HL-60/S4 treated with phorbol 12-myristate 13-acetate at 8.2 ng/mL for 4 days and 3 days (cell line): ENCODE results near the gene TRMO.

Source experiments
- in situ Hi-C: fragments of 300-500 bp; cut with MboI; formaldehyde crosslinking; loops from 2 replicates; pipeline ENCODE4 v1.15.0; 2022; ENCODE audit warnings: low sequenced_read_pairs

TRMO gene

DNA sequence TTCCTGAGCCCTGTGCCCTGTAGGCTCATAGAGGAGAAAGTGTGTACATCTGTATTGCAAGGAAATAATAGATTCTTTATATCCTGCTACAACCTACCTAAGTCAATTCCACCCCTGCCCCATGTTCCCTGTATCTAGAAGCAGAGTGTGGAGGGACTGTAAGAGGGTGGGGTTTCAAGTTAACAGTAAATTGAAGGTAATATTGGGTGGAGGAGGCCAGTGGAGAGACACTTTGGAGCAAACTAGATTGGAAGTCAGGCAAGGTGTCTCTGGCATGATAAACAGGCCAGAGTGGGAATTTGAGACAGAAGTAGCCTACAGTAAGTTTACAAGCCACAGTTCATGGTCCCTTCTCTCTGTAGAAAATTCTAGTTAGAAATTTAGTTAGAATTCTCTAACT is 17.9 kb upstream of the TRMO start:
- in situ Hi-C loops, result no loop called here

DNA sequence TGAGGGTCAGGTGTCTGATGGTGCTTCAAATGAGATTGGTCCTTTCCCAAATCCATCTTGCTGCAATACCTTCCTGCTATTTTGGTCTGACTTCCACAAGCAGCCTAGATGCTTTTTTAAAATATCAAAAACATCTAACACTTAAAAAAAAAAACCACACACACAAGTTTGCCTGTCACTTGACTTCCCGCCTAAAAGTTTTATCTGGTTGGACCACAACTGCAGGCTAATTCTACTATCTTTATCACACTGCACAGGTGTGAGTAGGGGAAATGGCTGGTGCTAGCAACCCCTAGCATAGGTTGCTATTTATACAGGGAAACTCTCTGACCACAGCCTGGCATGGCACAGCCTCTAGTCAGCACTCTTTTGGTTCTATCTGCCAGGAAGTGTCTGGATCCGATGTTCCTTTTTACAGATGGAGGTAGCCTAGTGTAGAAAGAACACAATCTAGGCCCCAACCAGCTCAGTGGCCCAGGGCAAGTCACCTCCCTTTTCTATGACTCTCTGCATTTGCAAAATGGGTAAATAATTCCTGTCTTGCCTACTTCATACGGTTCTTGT is 15.9 kb upstream of the TRMO start, which contains the start of gene HEMGN:
Gene HEMGN, minus strand, starts transcription at position 92 of the 564 bp plus-strand sequence. Its CDS starts 36 bp downstream, at position 56.
- in situ Hi-C loops, result no loop called here

DNA sequence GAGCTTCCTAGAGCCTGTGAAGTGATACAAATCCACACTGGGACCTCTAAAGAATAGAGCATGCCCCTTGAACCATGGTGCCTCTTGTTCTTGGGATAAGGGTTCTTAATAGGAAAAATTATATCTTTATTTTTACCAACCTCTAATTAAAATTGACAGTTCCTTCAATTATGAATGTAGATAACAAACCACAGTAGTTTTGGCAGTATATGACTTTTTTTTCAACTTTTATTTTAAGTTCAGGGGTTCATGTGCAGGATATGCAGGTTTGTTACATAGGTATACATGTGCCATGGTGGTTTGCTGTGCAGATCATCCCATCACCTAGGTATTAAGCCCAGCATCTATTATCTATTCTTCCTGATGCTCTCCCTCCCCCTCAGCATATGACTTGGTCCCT is 14.7 kb upstream of the TRMO start:
- in situ Hi-C loops, result no loop called here

DNA sequence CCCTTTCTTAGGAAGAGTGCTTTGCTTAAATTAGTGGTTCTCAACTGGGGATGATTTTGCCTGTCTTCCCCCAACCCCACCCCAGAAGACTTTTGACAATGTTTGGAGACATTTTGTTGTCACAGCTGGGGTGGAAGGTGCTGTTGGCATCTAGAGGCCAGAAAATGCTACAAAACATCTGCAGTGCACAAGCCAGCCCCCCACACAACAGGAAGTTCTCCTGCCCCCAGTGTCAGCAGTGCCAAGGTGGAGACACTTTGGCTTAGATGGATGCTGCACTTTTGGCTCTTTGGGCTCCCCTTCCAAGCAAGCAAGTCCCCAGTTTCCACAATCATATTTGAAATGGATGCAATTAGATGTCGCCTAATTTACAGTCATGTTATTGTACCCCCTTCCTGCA is 13.0 kb upstream of the TRMO start:
- in situ Hi-C loops, result no loop called here

DNA sequence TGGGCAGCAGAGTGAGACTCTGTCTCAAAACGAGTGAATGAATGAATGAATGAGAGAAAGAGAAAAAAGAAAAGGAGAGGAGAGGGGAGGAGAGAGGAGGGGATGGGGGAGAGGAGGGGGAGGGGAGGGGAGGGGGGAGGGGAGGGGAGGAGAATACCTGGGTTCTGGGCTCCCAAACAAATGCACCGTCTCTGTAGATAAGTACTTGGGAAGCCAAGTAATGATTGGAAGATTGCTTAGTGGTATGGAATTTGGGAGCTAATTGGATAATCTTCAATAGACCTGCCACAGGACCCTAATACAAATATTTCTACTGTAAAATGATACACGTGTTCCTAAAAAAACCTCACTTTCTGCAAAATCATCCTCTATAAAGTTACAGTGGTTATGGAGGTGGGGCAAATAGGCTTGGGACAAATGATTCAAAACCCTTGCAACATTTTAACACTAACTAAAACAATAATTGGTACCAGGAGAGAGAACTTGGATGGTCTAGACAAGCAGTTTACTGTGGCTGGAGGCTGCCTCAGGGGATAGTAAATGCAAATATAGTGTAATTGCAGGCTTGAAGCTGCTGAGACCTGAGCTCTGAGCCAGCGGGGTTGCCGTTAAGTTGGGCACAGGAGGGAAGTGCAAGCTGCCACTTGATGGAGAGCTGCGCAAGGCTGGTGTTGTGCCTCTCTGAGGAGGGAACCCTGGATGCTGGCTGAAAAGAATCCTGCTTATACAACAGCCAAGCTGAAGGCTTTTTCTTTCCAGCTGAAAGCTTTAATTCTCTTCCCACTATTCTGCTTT is 12.2 kb upstream of the TRMO start:
- in situ Hi-C loops, result no loop called here

DNA sequence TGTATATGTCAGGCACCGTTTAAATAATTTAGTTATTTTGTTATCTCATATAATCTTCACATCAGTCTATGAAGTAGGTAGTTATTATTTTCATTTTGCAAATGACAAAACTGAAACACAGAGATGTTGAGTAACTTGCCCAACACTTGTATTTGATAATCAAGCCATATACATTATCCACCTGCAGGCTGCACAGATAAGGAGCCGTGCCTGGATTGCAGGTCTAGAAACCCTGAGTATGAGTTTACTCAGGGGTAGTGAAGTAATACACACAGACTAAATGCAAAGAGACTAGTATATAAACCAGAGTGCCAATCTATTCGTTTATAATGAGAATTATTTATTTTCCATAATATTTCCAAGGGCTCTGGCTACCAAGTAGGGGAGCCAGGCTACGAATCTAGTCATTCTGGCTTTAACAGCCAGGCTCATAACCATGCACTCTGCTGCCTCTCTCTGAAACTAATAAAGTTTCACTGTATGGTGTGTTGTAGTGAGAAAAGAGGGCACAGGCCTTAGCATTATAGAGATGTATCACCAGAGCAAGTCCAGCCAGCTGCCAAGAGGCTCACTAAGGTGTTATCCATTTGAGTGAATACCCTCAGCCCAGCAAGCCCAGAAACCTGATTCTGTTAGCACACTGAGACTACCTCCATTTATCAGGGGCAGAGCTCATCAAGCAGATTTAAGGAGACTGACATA is 11.1 kb upstream of the TRMO start:
- in situ Hi-C loops, result no loop called here

DNA sequence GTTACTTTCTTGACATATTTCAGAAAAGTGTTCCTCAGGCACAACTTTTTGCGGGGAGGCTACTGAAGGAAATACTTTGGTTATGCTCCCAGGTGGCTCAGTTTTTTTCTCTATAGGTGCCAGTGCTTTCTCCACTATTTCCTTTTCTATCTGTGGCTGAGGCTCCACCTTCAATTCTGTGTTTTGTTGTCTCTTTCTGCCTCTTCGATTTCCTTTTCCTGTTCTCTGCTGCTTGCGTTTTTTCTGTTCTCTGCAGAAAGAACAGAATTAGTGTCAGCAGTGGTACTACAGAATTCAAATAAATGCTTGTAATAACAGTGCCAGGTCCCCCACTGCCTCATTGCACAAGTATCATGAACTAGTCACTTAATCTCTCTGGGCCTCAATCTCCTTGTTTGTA is 8.7 kb upstream of the TRMO start:
- in situ Hi-C loops, result no loop called here

DNA sequence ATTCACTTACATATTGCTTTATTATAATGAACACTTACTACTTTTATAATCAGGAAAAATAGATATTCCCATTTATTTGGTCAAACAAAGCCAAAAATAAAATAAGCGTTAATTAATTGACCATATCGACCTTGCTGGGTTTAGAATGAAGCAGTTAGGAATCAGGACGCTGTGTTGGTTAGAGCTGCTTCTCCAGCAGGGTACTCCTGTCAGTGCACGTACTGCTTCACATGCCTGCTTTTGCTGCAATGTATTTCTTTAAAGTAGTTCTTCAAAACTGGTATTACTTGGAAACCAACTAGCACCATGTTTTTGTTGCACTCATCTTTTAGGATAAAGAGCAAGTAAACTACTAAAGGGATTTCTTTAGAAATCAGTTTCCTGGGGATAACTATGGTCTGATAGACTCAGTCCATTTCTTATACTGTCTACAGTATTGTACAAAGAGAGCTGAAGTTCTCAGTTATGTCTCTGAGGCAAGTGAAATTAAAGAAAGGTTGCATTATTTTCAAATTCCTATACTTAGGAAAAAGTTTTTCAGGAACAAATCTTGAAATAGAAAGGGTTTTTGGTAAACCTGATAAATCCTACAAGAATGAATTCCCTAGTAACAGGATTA is 6.8 kb upstream of the TRMO start:
- in situ Hi-C loops, result no loop called here

DNA sequence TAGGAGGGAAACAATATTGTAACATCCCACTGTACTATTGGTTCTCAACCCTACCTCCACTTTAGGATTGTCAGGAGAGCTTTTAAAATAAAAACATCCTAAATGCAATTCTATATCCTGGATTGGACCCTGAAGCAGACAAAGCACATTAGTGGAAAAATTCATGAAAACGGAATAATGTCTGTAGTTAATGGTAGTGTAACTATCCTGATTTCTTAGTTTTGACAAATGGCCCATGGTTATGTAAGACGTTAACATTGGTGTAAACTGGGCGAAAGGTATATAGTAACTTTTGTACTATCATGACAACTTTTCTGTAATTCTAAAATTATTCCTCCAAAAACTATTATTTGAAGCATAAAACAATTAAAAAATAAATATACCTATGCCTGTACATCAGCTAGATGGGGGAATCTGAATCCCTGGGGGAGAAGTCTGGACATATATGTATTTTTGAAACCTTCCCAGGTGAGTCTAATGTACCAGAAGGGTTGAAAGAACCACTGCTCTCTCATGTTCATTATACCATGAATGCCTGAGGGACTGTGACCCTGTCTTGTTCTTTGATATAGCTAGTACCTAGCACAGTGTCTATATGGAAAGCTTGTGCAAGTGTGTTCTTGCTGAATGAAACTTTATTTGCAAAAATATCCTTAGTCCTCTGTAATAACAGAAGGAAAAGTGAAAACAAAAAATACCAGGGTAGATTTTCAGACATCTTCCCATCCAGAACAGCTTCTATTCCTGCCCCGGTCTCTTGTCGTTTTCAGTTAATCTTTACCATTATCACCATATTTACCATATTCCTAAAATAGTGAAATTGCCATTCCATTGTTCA is 3.4 kb upstream of the TRMO start:
- in situ Hi-C loops, result no loop called here

DNA sequence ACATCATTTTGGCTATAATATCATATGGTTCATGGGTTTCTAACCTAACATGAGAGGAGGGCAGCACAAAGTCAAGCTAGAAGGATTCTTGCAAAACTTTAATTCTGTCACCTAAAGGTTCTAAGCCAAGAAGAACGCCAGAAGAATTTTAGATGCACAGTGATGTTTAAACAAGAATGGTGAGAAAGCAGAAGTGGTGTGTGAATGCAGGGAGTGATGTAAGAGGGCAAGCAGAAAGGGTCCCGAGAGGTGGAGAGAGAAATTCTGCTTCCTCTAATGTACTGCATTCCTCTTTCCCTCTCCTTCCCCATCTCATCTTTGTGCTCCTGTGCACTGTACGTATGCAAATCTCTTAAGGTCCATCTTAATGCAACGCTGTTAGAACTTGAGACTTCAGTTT is 2.1 kb upstream of the TRMO start:
- in situ Hi-C loops, result no loop called here

DNA sequence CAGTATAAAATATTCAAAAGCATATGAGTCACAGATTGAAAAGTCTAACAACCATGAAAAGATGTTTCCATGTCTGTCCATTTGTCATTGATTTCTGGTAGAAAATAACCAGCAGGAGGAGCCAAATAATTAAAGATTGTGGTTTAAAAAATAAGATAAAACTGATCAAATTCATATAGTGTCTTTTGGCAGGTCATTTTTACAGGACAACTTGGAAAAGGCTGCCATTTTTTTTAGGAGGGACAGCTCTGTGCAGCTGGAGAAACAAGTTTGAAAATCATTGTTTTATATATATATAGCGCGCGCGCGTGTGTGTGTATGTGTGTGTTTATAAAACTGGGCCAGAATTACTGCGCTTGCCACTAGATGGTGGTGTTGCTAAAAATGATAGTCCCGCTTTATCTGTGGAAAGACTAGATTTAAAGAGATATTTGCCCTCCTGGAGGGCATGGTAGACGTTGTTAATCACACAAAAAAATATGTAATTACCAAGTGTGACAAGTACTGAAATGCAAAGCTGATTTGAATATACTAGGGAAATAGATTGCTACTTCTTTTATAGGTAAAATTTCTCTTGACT is 1.3 kb upstream of the TRMO start:
- in situ Hi-C loops, result no loop called here

DNA sequence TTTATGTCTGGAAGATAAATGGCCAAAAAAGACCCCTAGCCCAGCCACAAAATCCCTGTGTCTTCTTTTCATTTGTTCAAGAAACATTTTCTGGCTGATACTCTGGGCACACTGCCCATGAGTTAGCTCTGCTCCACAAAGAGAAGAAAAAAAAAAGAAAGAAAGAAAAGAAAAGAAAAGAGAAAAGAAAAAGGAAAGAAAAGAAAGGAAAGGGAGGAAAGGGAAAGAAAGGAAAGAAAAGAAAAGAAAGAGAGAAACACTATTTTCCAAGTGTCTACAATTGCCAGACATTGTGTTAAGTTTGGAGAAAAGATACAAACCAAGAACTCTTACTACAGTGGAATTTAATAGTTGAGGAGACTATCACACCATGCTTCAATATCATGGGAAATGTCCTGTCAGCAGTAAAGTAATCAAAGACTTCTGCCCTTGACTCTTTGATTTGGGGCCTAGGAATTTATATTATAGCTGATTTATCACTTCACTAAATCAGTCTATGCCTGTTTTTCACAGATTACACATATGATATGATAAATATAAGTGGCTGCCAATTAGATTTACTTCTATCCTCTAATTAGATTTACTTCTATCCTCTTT is 3.0 kb downstream of the TRMO start:
- in situ Hi-C loops, result no loop called here

DNA sequence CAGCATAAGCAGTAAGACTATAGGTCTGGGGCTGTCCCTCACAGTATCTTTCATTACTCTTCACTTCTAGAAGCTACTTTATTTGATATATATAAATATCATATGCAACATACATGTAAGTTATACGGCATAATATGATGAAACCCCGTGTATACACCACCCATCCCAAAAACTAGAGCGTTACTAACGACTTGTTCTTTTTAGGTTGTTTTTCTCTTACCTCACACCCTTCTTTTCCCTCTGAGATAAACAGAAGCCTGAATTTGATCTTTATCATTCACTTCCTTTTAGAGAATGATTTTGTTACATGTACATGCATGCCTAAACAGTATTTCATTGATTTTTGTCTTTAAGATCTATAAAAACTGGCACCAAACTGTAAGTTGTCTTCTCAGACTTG is 3.7 kb downstream of the TRMO start:
- in situ Hi-C loops, result no loop called here

DNA sequence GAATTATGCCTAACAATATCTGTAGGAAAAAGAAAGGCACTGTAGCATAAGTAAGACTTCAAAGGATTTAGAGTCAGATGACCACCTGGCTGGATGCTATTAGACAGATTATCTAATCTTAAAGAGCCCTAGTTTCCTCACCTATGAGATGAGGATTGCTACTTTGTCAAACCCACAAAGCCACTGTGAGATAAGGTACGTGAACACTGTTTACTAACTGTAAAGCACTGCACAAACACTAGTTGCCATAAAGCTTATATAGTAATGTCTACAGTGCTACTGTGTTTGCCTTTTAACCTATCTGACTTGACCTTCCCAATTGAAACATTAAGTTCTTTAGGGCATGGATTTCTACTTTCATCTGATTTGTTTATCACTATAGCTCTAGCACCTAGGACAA is 10.3 kb downstream of the TRMO start:
- in situ Hi-C loops, result no loop called here

DNA sequence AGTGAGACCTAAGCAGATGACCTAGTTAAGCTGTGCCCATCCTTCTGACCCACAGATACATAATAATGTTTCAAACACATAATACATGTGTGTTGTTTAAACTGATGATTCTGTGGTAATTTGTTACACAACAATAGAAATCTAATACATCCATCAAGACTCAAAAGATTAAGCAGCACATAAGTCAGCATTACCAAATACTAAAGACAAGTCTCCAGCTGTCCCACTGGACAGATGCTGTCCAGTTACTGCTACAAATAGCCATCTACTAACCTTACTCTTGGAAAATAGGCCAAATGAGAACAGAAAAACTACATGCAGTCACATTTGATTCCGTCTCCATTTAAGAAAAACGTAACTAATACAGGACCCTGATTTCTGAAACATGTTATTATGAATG is 10.8 kb downstream of the TRMO start:
- in situ Hi-C loops, result no loop called here

DNA sequence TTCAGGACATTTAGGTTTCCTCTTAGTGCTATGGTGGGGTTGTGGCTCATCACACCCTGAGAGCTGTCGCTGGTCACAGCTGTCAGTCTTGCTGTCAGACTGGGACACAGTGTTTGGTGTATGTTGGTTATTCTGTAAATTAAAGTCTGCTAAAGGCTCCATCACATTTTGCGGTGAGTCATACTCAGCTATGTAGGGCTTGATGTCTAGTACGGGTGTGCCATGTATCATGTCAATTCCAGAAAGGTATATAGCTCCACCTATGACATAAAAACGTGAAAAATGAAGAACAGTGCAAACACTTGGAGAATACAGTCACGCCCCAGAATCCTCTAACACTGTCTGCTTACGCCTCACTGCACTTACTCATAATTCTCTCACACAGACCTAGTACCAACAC is 11.9 kb downstream of the TRMO start:
- in situ Hi-C loops, result no loop called here

DNA sequence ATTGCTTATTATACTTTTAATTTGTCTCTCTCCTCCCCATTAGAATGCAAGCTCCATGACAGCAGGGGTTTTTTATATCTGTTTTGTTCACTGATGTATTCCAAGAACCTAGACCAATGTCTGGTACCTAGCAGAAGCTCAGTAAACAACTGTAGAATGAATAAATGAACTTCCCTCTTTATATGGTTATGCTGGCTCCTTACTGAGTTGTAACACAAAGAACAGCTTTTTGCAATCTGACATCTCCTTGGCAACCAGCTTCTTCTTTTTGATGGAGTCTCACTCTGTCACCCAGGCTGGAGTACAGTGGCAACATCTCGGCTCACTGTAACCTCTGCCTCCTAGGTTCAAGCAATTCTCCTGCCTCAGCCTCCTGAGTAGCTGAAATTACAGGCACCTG is 13.6 kb downstream of the TRMO start:
- in situ Hi-C loops, result no loop called here

DNA sequence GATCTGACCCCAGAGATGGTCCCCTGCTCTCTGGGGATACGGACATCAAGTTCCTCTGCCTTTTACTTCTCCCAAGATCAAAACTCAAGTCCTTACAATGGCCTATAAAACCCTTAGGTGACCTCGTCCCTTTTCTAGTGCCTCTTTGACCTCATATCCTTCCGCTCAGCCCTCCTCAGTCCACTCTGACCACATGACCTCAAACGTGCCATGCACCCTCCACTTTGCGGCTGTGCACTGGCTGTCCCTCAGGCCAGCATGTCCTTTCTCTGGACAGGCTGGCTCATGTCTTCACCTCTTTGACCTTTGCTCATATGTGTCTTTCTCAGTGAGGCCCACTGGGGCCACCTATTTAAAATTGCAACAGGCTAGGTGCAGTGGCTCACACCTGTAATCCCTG is 14.7 kb downstream of the TRMO start:
- in situ Hi-C loops, result no loop called here

DNA sequence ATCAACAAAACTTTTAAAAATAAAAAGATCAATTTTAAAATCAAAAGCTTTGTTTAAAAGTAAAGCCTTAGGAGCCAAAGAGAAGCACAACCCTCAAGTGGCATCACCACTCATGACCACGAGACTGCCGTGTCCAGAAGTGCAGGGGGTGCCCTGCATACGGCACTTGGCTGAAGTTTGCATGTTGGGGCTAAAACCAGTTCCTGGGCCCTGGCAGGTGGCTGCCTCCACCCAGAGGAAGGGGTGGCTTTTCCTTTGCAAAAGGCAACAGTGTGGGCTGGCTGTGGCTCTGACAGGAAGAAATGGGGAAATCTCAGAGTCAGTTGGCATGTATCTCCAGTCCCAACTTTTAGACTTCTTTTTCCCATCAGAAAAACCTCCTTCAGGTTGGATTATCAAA is 15.3 kb downstream of the TRMO start:
- in situ Hi-C loops, result no loop called here

DNA sequence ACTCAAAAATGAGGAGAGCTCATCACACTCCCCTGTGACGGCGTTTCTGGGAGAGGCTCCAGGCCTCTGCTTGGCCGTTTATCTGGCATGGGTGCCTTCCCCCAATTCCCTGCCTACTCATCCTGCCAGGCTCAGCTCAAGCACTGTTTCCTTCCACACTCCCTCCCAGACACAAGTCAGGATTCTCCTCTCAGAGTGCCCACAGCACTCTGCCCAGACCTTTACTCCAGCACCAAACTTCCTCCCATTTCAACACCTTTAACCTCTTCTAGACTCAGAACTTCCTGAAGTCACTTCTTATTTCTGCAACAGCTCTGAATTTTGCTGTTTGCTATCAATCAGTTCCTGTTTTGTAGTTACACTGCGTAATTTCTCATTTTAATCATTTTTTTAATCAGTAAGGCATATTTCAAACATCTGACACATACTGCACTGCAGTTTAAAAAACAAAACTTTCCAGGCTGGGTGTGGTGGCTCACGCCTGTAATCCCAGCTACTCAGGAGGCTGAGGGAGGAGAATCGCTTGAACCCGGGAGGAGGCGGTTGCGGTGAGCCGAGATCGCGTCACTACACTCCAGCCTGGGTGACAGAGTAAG is 16.0 kb downstream of the TRMO start:
- in situ Hi-C loops, result no loop called here
